Neuronal stem cell (in vitro differentiated cells): ENCODE results near the gene AMOTL1.

Experiments used
- DNase-seq: peaks from one replicate; pipeline ENCODE4 v3.0.0-alpha.2; 2013; ENCODE audit warnings: low spot score
- H2AFZ ChIP-seq: one replicate; pipeline ENCODE4 v1.6.1; 2013; ENCODE audit warnings: mild to moderate bottlenecking, low read length, inconsistent platforms
- H2AK5ac ChIP-seq: 2 replicates; pipeline ENCODE4 v1.6.1; 2013; ENCODE audit warnings: low read depth, mild to moderate bottlenecking, inconsistent platforms, low read length, moderate library complexity, mixed read lengths
- H2BK120ac ChIP-seq: 2 replicates; pipeline ENCODE4 v1.6.1; 2013; ENCODE audit warnings: low read depth, mild to moderate bottlenecking, inconsistent platforms, low read length, moderate library complexity, mixed read lengths
- H2BK12ac ChIP-seq: one replicate; pipeline ENCODE4 v1.6.1; 2013; ENCODE audit warnings: low read length, inconsistent platforms
- H2BK15ac ChIP-seq: 2 replicates; pipeline ENCODE4 v1.6.1; 2013; ENCODE audit warnings: mild to moderate bottlenecking, low read length, inconsistent platforms, mixed read lengths
- H2BK5ac ChIP-seq: one replicate; pipeline ENCODE4 v1.6.1; 2013; ENCODE audit warnings: inconsistent platforms, mild to moderate bottlenecking, low read length, moderate library complexity
- H3K14ac ChIP-seq: one replicate; pipeline ENCODE4 v1.6.1; 2013; ENCODE audit warnings: low read length, inconsistent platforms
- H3K18ac ChIP-seq: 2 replicates; pipeline ENCODE4 v1.6.1; 2013; ENCODE audit warnings: low read length, inconsistent platforms
- H3K23ac ChIP-seq: 2 replicates; pipeline ENCODE4 v1.6.1; 2013; ENCODE audit warnings: low read depth, mild to moderate bottlenecking, mixed read lengths, low read length, inconsistent platforms; ENCODE audit not compliant: poor library complexity
- H3K27ac ChIP-seq: replicated peaks from 3 replicates; pipeline ENCODE4 v1.5.1; 2013; ENCODE audit warnings: low read length, inconsistent platforms
- H3K27me3 ChIP-seq, 3 experiments: 2 replicates each; pipeline ENCODE4 v1.6.1; 2013; ENCODE audit warnings: low read length in 3 of 3, mild to moderate bottlenecking in 2 of 3, inconsistent platforms in 1 of 3, low read depth in 1 of 3, mixed read lengths in 1 of 3, moderate library complexity in 1 of 3; ENCODE audit not compliant: control insufficient read depth in 3 of 3, insufficient read depth in 3 of 3
- H3K36me3 ChIP-seq, 2 donors: replicated peaks in 1 of 2; 2 replicates each; pipeline ENCODE4 v1.6.1; 2013; ENCODE audit warnings: low read length in 2 of 2; ENCODE audit not compliant: control insufficient read depth in 2 of 2, insufficient read depth in 2 of 2
- H3K4ac ChIP-seq: 2 replicates; pipeline ENCODE4 v1.6.1; 2013; ENCODE audit warnings: inconsistent platforms, mild to moderate bottlenecking, low read length, moderate library complexity
- H3K4me1 ChIP-seq, 2 donors: 1 replicate in 1 of 2; 2 replicates in 1 of 2; pipeline ENCODE4 v1.6.1; 2013; ENCODE audit warnings: low read length in 2 of 2, low read depth in 1 of 2; ENCODE audit not compliant: control insufficient read depth in 2 of 2, insufficient read depth in 1 of 2
- H3K4me2 ChIP-seq: one replicate; pipeline ENCODE4 v1.6.1; 2013; ENCODE audit warnings: mild to moderate bottlenecking, low read length, inconsistent platforms; ENCODE audit not compliant: insufficient read depth, poor library complexity, severe bottlenecking
- H3K4me3 ChIP-seq, 2 donors: 2 replicates each; pipeline ENCODE4 v1.5.1; 2013; ENCODE audit warnings: low read length in 2 of 2, mild to moderate bottlenecking in 2 of 2, inconsistent platforms in 1 of 2, moderate library complexity in 1 of 2
- H3K79me1 ChIP-seq: one replicate; pipeline ENCODE4 v1.6.1; 2013; ENCODE audit warnings: low read depth, mild to moderate bottlenecking, inconsistent platforms, low read length, moderate library complexity
- H3K9ac ChIP-seq: one replicate; pipeline ENCODE4 v1.6.1; 2013; ENCODE audit warnings: mild to moderate bottlenecking, low read depth, low read length, inconsistent platforms; ENCODE audit not compliant: poor library complexity
- H3K9me3 ChIP-seq, 2 donors: replicated peaks in 1 of 2; 2 replicates each; pipeline versions ENCODE3 to v1.6.1; 2013; ENCODE audit warnings: low read length in 2 of 2, mild to moderate bottlenecking in 2 of 2, inconsistent platforms in 1 of 2, low read depth in 1 of 2, mixed read lengths in 1 of 2, moderate library complexity in 1 of 2; ENCODE audit not compliant: control insufficient read depth in 2 of 2, insufficient read depth in 1 of 2
- H4K8ac ChIP-seq: one replicate; pipeline ENCODE4 v1.6.1; 2013; ENCODE audit warnings: low read depth, mild to moderate bottlenecking, inconsistent platforms, low read length, moderate library complexity
- H4K91ac ChIP-seq: one replicate; pipeline ENCODE4 v1.6.1; 2013; ENCODE audit warnings: low read length, low read depth, mild to moderate bottlenecking, inconsistent platforms; ENCODE audit not compliant: poor library complexity
- WGBS, 2 donors: extraction: QIAGEN DNeasy Blood & Tissue Kit; methylation state at CpG; one replicate each; pipeline ENCODE4 v1.1.7; 2013; ENCODE audit warnings: missing lambda C conversion rate in 2 of 2, mixed read lengths in 1 of 2; ENCODE audit not compliant: insufficient read length in 2 of 2, insufficient replicate concordance in 1 of 2; ENCODE audit errors: extremely low coverage in 2 of 2; 5-methylcytosine and 5-hydroxymethylcytosine counted together

Gene AMOTL1

GRCh38 chr11:94746721-94747120 lies 21.4 kb upstream of the AMOTL1 start:
- Histone ChIP-seq H4K8ac (no peak overlapping the region), H3K4me3 (no peak overlapping the region), H3K4me1 (peaks cover 0 to 14% of the 10 kb centered on the region in 2 donors), H3K27me3 (no peaks in the 10 kb centered on the region), H3K23ac (no peak overlapping the region), H2AFZ (no peak overlapping the region), H2BK15ac (no peak overlapping the region), H4K91ac (no peak overlapping the region), H3K9me3 (no peaks in the 10 kb centered on the region), H2BK12ac (no peak overlapping the region), H3K18ac (no peak overlapping the region), H3K9ac (no peak overlapping the region), H3K4me2 (no peak overlapping the region), H3K4ac (no peak overlapping the region), H2AK5ac (no peak overlapping the region), H3K14ac (no peak overlapping the region), H3K27ac (no peak overlapping the region), H2BK5ac (no peak overlapping the region), H3K36me3 (peaks cover 0 to 30% of the 10 kb centered on the region in 2 donors), H2BK120ac (no peak overlapping the region), H3K79me1 (no peaks in the 10 kb centered on the region)
- DNase-seq: no peak
- no CpG with 5 or more reads among the region's 3 CpGs for WGBS, 2 donors

- Histone ChIP-seq H3K4ac (no peak overlapping the region), H2BK5ac (no peak overlapping the region), H3K23ac (no peak overlapping the region), H3K4me3 (no peak overlapping the region), H3K4me1 (peaks cover 0 to 11% of the 10 kb centered on the region in 2 donors), H3K27me3 (no peaks in the 10 kb centered on the region), H2BK12ac (no peak overlapping the region), H3K9ac (no peak overlapping the region), H2BK120ac (no peak overlapping the region), H2AFZ (no peak overlapping the region), H3K36me3 (peaks cover 0 to 30% of the 10 kb centered on the region in 2 donors), H3K79me1 (no peaks in the 10 kb centered on the region), H2AK5ac (no peak overlapping the region), H3K9me3 (no peaks in the 10 kb centered on the region), H3K27ac (no peak overlapping the region), H4K91ac (no peak overlapping the region), H3K4me2 (no peak overlapping the region), H2BK15ac (no peak overlapping the region), H3K18ac (no peak overlapping the region), H4K8ac (no peak overlapping the region), H3K14ac (no peak overlapping the region)
- DNase-seq: no peak
These were observed 21.0 kb upstream of the AMOTL1 start for GRCh38 chr11:94747146-94747545.

GRCh38 chr11:94747601-94748041 lies 20.5 kb upstream of the AMOTL1 start:
- H4K91ac ChIP-seq: no peak overlapping the region
- DNase-seq: no peak
- H3K36me3 ChIP-seq: peaks cover 0 to 28% of the 10 kb centered on the region in 2 donors
- H3K79me1 ChIP-seq: no peaks in the 10 kb centered on the region
- H3K9ac ChIP-seq: no peak overlapping the region
- no peak overlapping the region for H2BK120ac ChIP-seq
- H3K4ac ChIP-seq: no peak overlapping the region
- peaks cover 0 to 13% of the 10 kb centered on the region in 2 donors for H3K4me1 ChIP-seq
- WGBS, 2 donors: no CpG with 5 or more reads among the region's 4 CpGs
- no peak overlapping the region for H3K4me3 ChIP-seq
- no peak overlapping the region for H2AFZ ChIP-seq
- H3K27ac ChIP-seq: no peak overlapping the region
- H3K9me3 ChIP-seq: no peaks in the 10 kb centered on the region
- H2BK12ac ChIP-seq: no peak overlapping the region
- H3K14ac ChIP-seq: no peak overlapping the region
- no peak overlapping the region for H2BK5ac ChIP-seq
- H3K18ac ChIP-seq: no peak overlapping the region
- H2BK15ac ChIP-seq: no peak overlapping the region
- no peak overlapping the region for H2AK5ac ChIP-seq
- H4K8ac ChIP-seq: no peak overlapping the region
- H3K4me2 ChIP-seq: no peak overlapping the region
- no peak overlapping the region for H3K23ac ChIP-seq
- no peaks in the 10 kb centered on the region for H3K27me3 ChIP-seq

- no peak overlapping the region for H2AK5ac ChIP-seq
- H2BK5ac ChIP-seq: no peak overlapping the region
- H4K91ac ChIP-seq: no peak overlapping the region
- no peaks in the 10 kb centered on the region for H3K9me3 ChIP-seq
- H3K4me3 ChIP-seq: no peak overlapping the region
- H2BK12ac ChIP-seq: no peak overlapping the region
- H3K23ac ChIP-seq: no peak overlapping the region
- no peak overlapping the region for H3K18ac ChIP-seq
- H2BK15ac ChIP-seq: no peak overlapping the region
- no peak overlapping the region for H3K14ac ChIP-seq
- H3K9ac ChIP-seq: no peak overlapping the region
- H3K27me3 ChIP-seq: no peaks in the 10 kb centered on the region
- H3K36me3 ChIP-seq: peaks cover 0 to 38% of the 10 kb centered on the region in 2 donors
- no peak overlapping the region for H2AFZ ChIP-seq
- WGBS, 2 donors: no CpG with 5 or more reads among the region's 4 CpGs
- H3K79me1 ChIP-seq: no peaks in the 10 kb centered on the region
- H3K4me1 ChIP-seq: peaks cover 0 to 7% of the 10 kb centered on the region in 2 donors
- H3K4me2 ChIP-seq: no peak overlapping the region
- no peak overlapping the region for H3K27ac ChIP-seq
- no peak for DNase-seq
- no peak overlapping the region for H4K8ac ChIP-seq
- no peak overlapping the region for H2BK120ac ChIP-seq
- no peak overlapping the region for H3K4ac ChIP-seq
These were observed 18.8 kb upstream of the AMOTL1 start for GRCh38 chr11:94749369-94749768.
